Thyroid gland (tissue), 4 donors: ENCODE measurements around the gene NPC1L1. TPM values are rescaled to one million over a fixed set of nuclear protein-coding genes. Genes with fewer than 3 reads are reported as not detected.
"Not testable (repeated sequence)": the region's sequence is repeated elsewhere in the genome, so short reads cannot be mapped to it uniquely, and the experiment has no call there.

Source experiments
- DNase-seq, 2 donors: peaks; one replicate each; pipeline ENCODE4 v3.0.0-alpha.2; 2019
- H3K27ac ChIP-seq, 3 donors: fragments of 200-600 bp; sonication (generic); 1 replicate in 2 of 3; 2 replicates in 1 of 3; pipeline ENCODE4 v1.5.1; 2016 to 2019; ENCODE audit warnings: mild to moderate bottlenecking in 1 of 3, moderate library complexity in 1 of 3
- H3K27me3 ChIP-seq: fragments of 200-600 bp; sonication (generic); one replicate; pipeline ENCODE4 v1.5.1; 2019
- H3K36me3 ChIP-seq, 2 donors: fragments of 200-600 bp; sonication (generic); one replicate each; pipeline ENCODE4 v1.5.1; 2016 to 2019
- H3K4me1 ChIP-seq, 2 donors: fragments of 200-600 bp; sonication (generic); one replicate each; pipeline ENCODE4 v1.5.1; 2017 to 2019
- H3K4me3 ChIP-seq, 3 donors: fragments of 200-600 bp; sonication (generic); replicated peaks in 1 of 3; 1 replicate in 2 of 3; 2 replicates in 1 of 3; pipeline ENCODE4 v1.5.1; 2016; ENCODE audit warnings: mild to moderate bottlenecking in 1 of 3
- H3K9me3 ChIP-seq: fragments of 200-600 bp; sonication (generic); one replicate; pipeline ENCODE4 v1.5.1; 2017
- CTCF ChIP-seq, 6 experiments: fragments of 200-600 bp in 3 of 6; fragments of 450-650 bp in 3 of 6; sonication (generic) in 3 of 6; IDR thresholded peaks; one replicate each; pipeline ENCODE4 v1.5.1; 2016 to 2019; ENCODE audit warnings: antibody characterized with exemption in 6 of 6, mild to moderate bottlenecking in 2 of 6, inconsistent platforms in 1 of 6, moderate library complexity in 1 of 6
- POLR2A ChIP-seq, 2 donors: fragments of 450-650 bp; IDR thresholded peaks; one replicate each; pipeline ENCODE4 v1.6.1; 2017; ENCODE audit warnings: antibody characterized with exemption in 2 of 2, mild to moderate bottlenecking in 2 of 2, moderate library complexity in 1 of 2
- WGBS, 2 donors: methylation state at CpG; one replicate each; pipeline ENCODE4 v1.1.5; 2017; 5-methylcytosine and 5-hydroxymethylcytosine counted together
- intact Hi-C: fragments of 100-400 bp; cut with DNase I; formaldehyde crosslinking; loops from one replicate; pipeline ENCODE4 v1.15.1; 2023
- total RNA-seq, 4 donors: library from RNA; depleted of rRNA; stranded (reverse); fragments of >200 nt; gene quantifications; one replicate each; pipeline ENCODE4 v1.2.3, GENCODE V29; 2016

Gene NPC1L1
- total RNA-seq, 4 donors from 2014 or later = not detected

- Histone ChIP-seq H3K27me3 (no peaks in the 10 kb centered on the region), H3K9me3 (no peaks in the 10 kb centered on the region), H3K27ac (no peak overlapping the region), H3K4me3 (no peak overlapping the region), H3K36me3 (peaks cover 8 to 14% of the 10 kb centered on the region in 2 donors), H3K4me1 (no peaks in the 10 kb centered on the region)
- intact Hi-C loops = loop anchor here (10.0 kb wide), 2 partner anchors 317 to 573 kb away; no protein-coding TSS in a partner anchor
- no peak for TF ChIP-seq POLR2A (IDR thresholded peaks at IDR 0.05)
- TF ChIP-seq CTCF (IDR thresholded peaks at IDR 0.05) = no peak
- no peak for DNase-seq
- 87 to 95% methylated on average over 7 of the region's 7 CpGs for whole genome bisulfite sequencing, 2 donors
Observed at GRCh38 chr7:44561962-44562621, 21.0 kb upstream of the NPC1L1 start.

DNA sequence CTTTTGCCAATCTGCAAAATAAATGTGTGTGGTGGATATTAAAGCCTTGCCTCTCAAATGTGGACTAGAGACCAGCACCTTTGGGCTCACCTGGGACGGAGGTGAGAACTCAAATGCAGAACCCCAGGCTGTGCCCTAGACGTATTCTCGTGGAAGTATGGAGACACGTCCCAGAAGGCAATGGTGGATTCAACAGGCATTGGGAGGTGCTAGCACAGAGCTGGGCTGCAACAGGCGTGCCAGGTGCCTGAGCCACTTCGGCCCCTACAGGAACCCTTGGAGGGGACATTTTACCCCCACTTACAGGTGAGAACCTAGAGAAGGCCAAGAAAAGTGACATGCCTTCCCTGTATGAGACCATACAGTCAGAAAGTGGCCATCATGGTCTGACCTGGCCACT, 20.4 kb upstream of the NPC1L1 start:
- Histone ChIP-seq H3K4me3 (no peak overlapping the region), H3K27ac (no peak overlapping the region), H3K9me3 (no peaks in the 10 kb centered on the region), H3K36me3 (peaks cover 8 to 10% of the 10 kb centered on the region in 2 donors), H3K27me3 (no peaks in the 10 kb centered on the region), H3K4me1 (no peaks in the 10 kb centered on the region)
- WGBS, 2 donors = 70 to 74% methylated on average over 6 of the region's 6 CpGs
- intact Hi-C loops = loop anchor here (10.0 kb wide), 2 partner anchors 317 to 573 kb away; no protein-coding TSS in a partner anchor
- no peak for TF ChIP-seq CTCF (IDR thresholded peaks at IDR 0.05)
- no peak for TF ChIP-seq POLR2A (IDR thresholded peaks at IDR 0.05)
- DNase-seq = no peak

GRCh38 chr7:44559485-44559884, 18.4 kb upstream of the NPC1L1 start:
- Histone ChIP-seq H3K27ac (no peak overlapping the region), H3K4me3 (no peak overlapping the region), H3K9me3 (no peaks in the 10 kb centered on the region), H3K27me3 (no peaks in the 10 kb centered on the region), H3K4me1 (no peaks in the 10 kb centered on the region), H3K36me3 (no peaks in the 10 kb centered on the region)
- TF ChIP-seq CTCF (IDR thresholded peaks at IDR 0.05) (no peak), POLR2A (IDR thresholded peaks at IDR 0.05) (no peak)
- DNase-seq = no peak
- intact Hi-C loops = no loop called here
- WGBS, 2 donors = 74 to 88% methylated on average over 4 of the region's 4 CpGs

- Histone ChIP-seq H3K36me3 (no peaks in the 10 kb centered on the region), H3K27me3 (no peaks in the 10 kb centered on the region), H3K4me1 (no peaks in the 10 kb centered on the region), H3K9me3 (no peaks in the 10 kb centered on the region), H3K27ac (no peak overlapping the region), H3K4me3 (no peak overlapping the region)
- DNase-seq = no peak
- TF ChIP-seq POLR2A (IDR thresholded peaks at IDR 0.05) (no peak), CTCF (IDR thresholded peaks at IDR 0.05) (no peak)
- WGBS, 2 donors = 83 to 88% methylated on average over 2 of the region's 2 CpGs
- intact Hi-C loops = no loop called here
Observed at GRCh38 chr7:44557485-44557884, 16.4 kb upstream of the NPC1L1 start.

- DNase-seq = no peak
- no peaks in the 10 kb centered on the region for H3K27me3 ChIP-seq
- no peaks in the 10 kb centered on the region for H3K4me1 ChIP-seq
- H3K4me3 ChIP-seq = no peak overlapping the region
- H3K27ac ChIP-seq = no peak overlapping the region
- no peaks in the 10 kb centered on the region for H3K9me3 ChIP-seq
- no peak for TF ChIP-seq POLR2A (IDR thresholded peaks at IDR 0.05)
- TF ChIP-seq CTCF (IDR thresholded peaks at IDR 0.05) = no peak
- no peaks in the 10 kb centered on the region for H3K36me3 ChIP-seq
- WGBS, 2 donors = 85 to 89% methylated on average over 2 of the region's 2 CpGs
- intact Hi-C loops = no loop called here
Observed at GRCh38 chr7:44555350-44555749, 14.2 kb upstream of the NPC1L1 start.

DNA sequence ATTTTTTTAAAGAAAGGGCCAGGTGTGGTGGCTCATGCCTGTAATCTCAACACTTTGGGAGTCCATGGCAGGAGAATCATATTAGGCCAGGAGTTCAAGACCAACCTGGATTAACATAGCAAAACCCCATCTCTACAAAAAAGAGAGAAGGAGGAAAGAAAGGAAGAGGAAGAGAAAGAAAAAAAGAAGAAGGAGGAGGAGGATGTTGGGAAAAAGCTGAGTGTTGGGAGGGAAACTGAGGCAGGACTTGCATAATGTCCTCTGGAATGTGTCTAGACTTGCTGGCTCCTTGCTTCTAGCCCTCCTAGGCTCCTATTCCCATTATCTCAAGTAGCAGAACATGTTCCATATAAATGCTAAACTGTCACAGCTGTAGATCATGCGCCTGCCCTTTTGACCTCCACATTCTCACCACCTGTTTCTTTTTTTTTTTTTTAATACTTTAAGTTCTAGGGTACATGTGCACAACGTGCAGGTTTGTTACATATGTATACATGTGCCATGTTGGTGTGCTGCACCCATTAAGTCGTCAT, 11.4 kb upstream of the NPC1L1 start:
- DNase-seq, H3K27ac ChIP-seq, intact Hi-C loops, H3K27me3 ChIP-seq, H3K9me3 ChIP-seq, H3K4me1 ChIP-seq, H3K4me3 ChIP-seq, H3K36me3 ChIP-seq: not testable (repeated sequence)
- 69% methylated on average over 3 of the region's 3 CpGs for WGBS, 2 donors
